K562 (cell line): ENCODE measurements around the gene PHETA1.

ENCODE experiments used
- CTCF ChIP-seq, 3 experiments: IDR thresholded peaks in 2 of 3; conservative IDR thresholded peaks in 1 of 3; 2 replicates each; pipeline ENCODE4 v1.5.1; 2011 to 2012; ENCODE audit warnings: low read length in 3 of 3, mild to moderate bottlenecking in 3 of 3, control low read depth in 2 of 3, improper control_type of control experiment in 1 of 3, inconsistent platforms in 1 of 3, low read depth in 1 of 3, mixed read lengths in 1 of 3, moderate library complexity in 1 of 3; ENCODE audit not compliant: insufficient read depth in 2 of 3
- EZH2 ChIP-seq: IDR thresholded peaks from 2 replicates; pipeline ENCODE4 v1.6.1; 2012; ENCODE audit warnings: low read depth, mild to moderate bottlenecking, inconsistent platforms, low read length, borderline replicate concordance
- FUS ChIP-seq: fragments of 200-400 bp; formaldehyde crosslinking; optimal IDR thresholded peaks from 2 replicates; pipeline ENCODE3; 2017; ENCODE audit warnings: low read depth, low read length
- HDGF ChIP-seq: fragments of 450-650 bp; IDR thresholded peaks from 2 replicates; pipeline ENCODE4 v1.6.1; 2016
- JUND ChIP-seq, 2 experiments: IDR thresholded peaks; 2 replicates in 1 of 2; 3 replicates in 1 of 2; pipeline ENCODE4 v1.6.1; 2011; ENCODE audit warnings: borderline replicate concordance in 2 of 2, low read depth in 2 of 2, low read length in 2 of 2, improper control_type of control experiment in 1 of 2, missing biosample characterization in 1 of 2, missing genetic modification characterization in 1 of 2, missing genetic modification reagents in 1 of 2
- NFE2L1 ChIP-seq: fragments of 450-650 bp; IDR thresholded peaks from 2 replicates; pipeline ENCODE4 v1.6.1; 2016; ENCODE audit warnings: missing genetic modification characterization, low read depth, mild to moderate bottlenecking, missing compliant biosample characterization, moderate library complexity, borderline replicate concordance
- PHF8 ChIP-seq: fragments of 200-600 bp; sonication (generic); IDR thresholded peaks from 2 replicates; pipeline ENCODE4 v1.6.1; 2012; ENCODE audit warnings: mixed run types, mild to moderate bottlenecking, inconsistent platforms, low read length, moderate library complexity, borderline replicate concordance
- RBBP5 ChIP-seq: fragments of 200-600 bp; sonication (generic); IDR thresholded peaks from 2 replicates; pipeline ENCODE4 v1.6.1; 2012; ENCODE audit warnings: borderline replicate concordance, mild to moderate bottlenecking, low read length, control low read depth, inconsistent platforms; ENCODE audit not compliant: insufficient read depth, poor library complexity, severe bottlenecking
- RFX5 ChIP-seq: IDR thresholded peaks from 2 replicates; pipeline ENCODE4 v1.6.1; 2011; ENCODE audit warnings: low read depth, mild to moderate bottlenecking, improper control_type of control experiment, low read length
- SP1 ChIP-seq: sonication (generic); formaldehyde crosslinking; IDR thresholded peaks from 2 replicates; pipeline ENCODE4 v1.8.1; 2022; ENCODE audit warnings: mild to moderate bottlenecking, missing genetic modification reagents
- SREBF1 ChIP-seq: fragments of 150-350 bp; IDR thresholded peaks from 2 replicates; pipeline ENCODE4 v1.6.1; 2014; ENCODE audit warnings: antibody characterized with exemption, low read depth, low read length, borderline replicate concordance
- SRSF9 ChIP-seq: fragments of 200-400 bp; formaldehyde crosslinking; IDR thresholded peaks from 2 replicates; pipeline ENCODE4 v1.6.1; 2017; ENCODE audit warnings: low read depth, low read length, borderline replicate concordance
- ZNF318 ChIP-seq, 2 experiments: fragments of 450-650 bp; IDR thresholded peaks; 2 replicates each; pipeline ENCODE4 v1.6.1; 2016; ENCODE audit warnings: mild to moderate bottlenecking in 2 of 2, borderline replicate concordance in 1 of 2, low read depth in 1 of 2, moderate library complexity in 1 of 2
- ZNF384 ChIP-seq: IDR thresholded peaks from 2 replicates; pipeline ENCODE4 v1.6.1; 2012; ENCODE audit warnings: low read depth, low read length, improper control_type of control experiment

DNA sequence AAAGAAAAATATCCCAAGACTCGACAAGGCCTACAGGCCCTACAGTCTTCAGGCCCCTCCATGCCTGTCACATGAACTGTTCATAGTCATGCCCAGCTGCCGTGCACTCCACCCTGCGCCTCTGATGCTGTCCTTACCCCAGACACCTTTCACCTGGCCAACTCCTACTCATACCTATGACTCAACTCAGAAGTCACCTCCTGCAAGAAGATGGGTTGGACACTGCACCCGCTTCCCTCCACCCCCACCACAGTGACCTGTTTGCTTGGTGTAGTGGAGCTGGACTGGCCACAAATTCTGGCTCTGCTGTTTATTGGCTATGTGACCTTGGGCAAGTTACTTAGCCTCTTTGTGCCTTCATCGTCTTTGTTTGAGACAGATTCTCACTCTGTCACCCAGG is 56.2 kb downstream of the PHETA1 start:
- TF ChIP-seq ZNF384 (no peak), RFX5 (no peak), CTCF (IDR thresholded peaks at IDR 0.05 in 2 of 3, conservative IDR thresholded peaks at IDR 0.05 in 1 of 3; ENCODE audit: insufficient read depth in 2 of 3, low read depth in 1 of 3, low read length in 3 of 3) (no peak), EZH2 (no peak), HDGF (no peak), SREBF1 (no peak), NFE2L1 (tag) (no peak), PHF8 (no peak), FUS (no peak), RBBP5 (no peak), SP1 (CRISPR knock-in tag) (no peak), SRSF9 (no peak), ZNF318 (IDR thresholded peaks at IDR 0.05; ENCODE audit: borderline replicate concordance in 1 of 2, low read depth in 1 of 2) (no peak), JUND (IDR thresholded peaks at IDR 0.05; ENCODE audit: borderline replicate concordance, low read depth, low read length) (no peak), JUND (tag; IDR thresholded peaks at IDR 0.05; ENCODE audit: borderline replicate concordance, low read depth, low read length) (no peak)
